ENCODE measurements around the gene TMEM165.

DNA sequence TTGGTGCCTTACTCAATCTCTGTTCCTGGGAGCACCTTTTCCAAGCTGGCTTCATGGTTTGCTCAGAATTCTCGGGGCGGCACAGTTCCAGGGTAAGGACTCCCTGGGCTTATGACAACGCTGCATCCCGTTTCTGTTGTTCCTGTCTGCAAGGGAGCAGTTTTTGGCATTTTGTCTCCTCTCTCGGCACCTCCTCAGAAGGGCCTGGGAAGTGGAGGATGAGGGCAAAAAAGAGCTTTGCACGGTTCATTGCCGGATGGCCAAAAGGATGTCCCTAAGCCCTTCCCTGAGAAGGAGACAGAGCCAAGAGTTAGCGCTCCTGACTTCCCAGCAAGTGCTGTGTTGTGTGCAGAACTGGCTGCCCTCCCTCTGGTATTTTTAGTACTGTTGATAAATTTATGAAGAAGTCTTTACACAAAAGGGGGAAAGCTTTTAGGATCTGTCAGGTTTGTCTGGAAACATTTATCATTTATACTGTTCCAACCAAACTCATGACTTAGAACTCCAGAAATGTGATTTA, 36.3 kb upstream of the TMEM165 start:
- no peak for TF ChIP-seq POLR2AphosphoS5 (IDR thresholded peaks at IDR 0.05)
- no peak for TF ChIP-seq POLR2A (IDR thresholded peaks at IDR 0.05)
